Measurements from ENCODE around the gene ZNF227. TPM values are rescaled to one million over a fixed set of nuclear protein-coding genes. Genes with fewer than 3 reads are reported as not detected.
"Not testable (repeated sequence)": the region's sequence is repeated elsewhere in the genome, so short reads cannot be mapped to it uniquely, and the experiment has no call there.

ZNF227 gene
- total RNA-seq, 2 donors from 2014 or later, result 13.9 to 17.8 TPM

DNA sequence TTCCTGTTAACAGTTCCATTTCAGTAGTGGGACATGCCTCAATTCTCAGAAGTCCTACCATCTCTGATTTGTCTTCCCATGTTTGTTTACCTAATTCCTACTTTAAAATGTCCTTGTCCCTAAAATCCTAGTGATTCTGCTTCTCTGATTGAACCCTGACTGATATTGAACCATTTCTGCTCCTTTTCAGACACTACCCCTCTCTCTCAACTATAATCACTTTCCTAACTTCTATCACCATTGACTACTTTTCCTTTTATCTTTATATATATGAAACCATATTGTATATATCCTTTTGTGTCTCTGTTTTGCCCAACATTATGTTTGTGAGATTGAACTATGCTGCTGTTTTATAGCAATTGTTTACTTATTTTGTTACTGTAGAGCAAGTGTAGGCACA is 15.6 kb upstream of the ZNF227 start:
- Histone ChIP-seq H3K9me3 (peaks cover 6% of the 10 kb centered on the region), H3K36me3 (no peaks in the 10 kb centered on the region), H3K27me3 (replicated peaks; ENCODE audit: insufficient read depth) (no peaks in the 10 kb centered on the region), H3K4me3 (no peak overlapping the region), H3K4me1 (ENCODE audit: control insufficient read depth in 1 of 2, low read depth in 2 of 2) (no peaks in the 10 kb centered on the region), H3K27ac (no peak overlapping the region)
- DNase-seq (ENCODE audit: low spot score) (no peak), ATAC-seq (ENCODE audit: insufficient number of reproducible peaks, low FRiP score, low read depth) (no peak)
- TF ChIP-seq, protein P1, sequence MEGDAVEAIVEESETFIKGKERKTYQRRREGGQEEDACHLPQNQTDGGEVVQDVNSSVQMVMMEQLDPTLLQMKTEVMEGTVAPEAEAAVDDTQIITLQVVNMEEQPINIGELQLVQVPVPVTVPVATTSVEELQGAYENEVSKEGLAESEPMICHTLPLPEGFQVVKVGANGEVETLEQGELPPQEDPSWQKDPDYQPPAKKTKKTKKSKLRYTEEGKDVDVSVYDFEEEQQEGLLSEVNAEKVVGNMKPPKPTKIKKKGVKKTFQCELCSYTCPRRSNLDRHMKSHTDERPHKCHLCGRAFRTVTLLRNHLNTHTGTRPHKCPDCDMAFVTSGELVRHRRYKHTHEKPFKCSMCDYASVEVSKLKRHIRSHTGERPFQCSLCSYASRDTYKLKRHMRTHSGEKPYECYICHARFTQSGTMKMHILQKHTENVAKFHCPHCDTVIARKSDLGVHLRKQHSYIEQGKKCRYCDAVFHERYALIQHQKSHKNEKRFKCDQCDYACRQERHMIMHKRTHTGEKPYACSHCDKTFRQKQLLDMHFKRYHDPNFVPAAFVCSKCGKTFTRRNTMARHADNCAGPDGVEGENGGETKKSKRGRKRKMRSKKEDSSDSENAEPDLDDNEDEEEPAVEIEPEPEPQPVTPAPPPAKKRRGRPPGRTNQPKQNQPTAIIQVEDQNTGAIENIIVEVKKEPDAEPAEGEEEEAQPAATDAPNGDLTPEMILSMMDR (IDR thresholded peaks at IDR 0.05), result no peak

DNA sequence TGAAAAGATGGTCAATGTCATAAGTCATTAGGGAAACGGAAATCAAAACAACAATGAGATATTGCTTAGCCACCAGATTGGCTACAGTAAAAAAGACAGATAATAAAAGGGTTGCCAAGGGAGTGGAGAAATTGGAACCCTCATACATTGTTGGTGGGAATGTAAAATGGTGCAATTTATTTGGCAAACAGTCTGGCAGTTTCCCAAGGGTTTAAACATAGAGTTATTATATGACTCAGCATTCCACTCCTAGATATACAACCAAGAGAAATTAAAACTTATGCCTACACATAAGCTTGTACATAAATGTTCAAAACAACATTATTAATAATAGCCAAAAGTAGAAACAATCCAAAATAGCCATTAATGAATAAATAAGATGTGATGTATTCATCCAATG is 9.9 kb upstream of the ZNF227 start:
- H3K4me1 ChIP-seq (ENCODE audit: control insufficient read depth in 1 of 2, low read depth in 2 of 2), result no peaks in the 10 kb centered on the region
- no peak for DNase-seq (ENCODE audit: low spot score)
- TF ChIP-seq, protein P1 (IDR thresholded peaks at IDR 0.05), result no peak
- H3K36me3 ChIP-seq, result no peaks in the 10 kb centered on the region
- no peak overlapping the region for H3K4me3 ChIP-seq
- H3K9me3 ChIP-seq, result peaks cover 3% of the 10 kb centered on the region
- H3K27ac ChIP-seq, result no peak overlapping the region
- no peak for ATAC-seq (ENCODE audit: insufficient number of reproducible peaks, low FRiP score, low read depth)
- H3K27me3 ChIP-seq (replicated peaks; ENCODE audit: insufficient read depth), result no peaks in the 10 kb centered on the region

- TF ChIP-seq, protein P1 (IDR thresholded peaks at IDR 0.05), result no peak
- DNase-seq (ENCODE audit: low spot score) (no peak), ATAC-seq (ENCODE audit: insufficient number of reproducible peaks, low FRiP score, low read depth) (no peak)
- H3K4me3 ChIP-seq, result no peak overlapping the region
- H3K27ac ChIP-seq, result no peak overlapping the region
- H3K4me1 ChIP-seq (ENCODE audit: control insufficient read depth in 1 of 2, low read depth in 2 of 2), result no peaks in the 10 kb centered on the region
- no peaks in the 10 kb centered on the region for H3K36me3 ChIP-seq
- H3K9me3 ChIP-seq, result peaks cover 3% of the 10 kb centered on the region
- H3K27me3 ChIP-seq (replicated peaks; ENCODE audit: insufficient read depth), result no peaks in the 10 kb centered on the region
Measured at GRCh38 chr19:44202974-44203373, 9.4 kb upstream of the ZNF227 start.

DNA sequence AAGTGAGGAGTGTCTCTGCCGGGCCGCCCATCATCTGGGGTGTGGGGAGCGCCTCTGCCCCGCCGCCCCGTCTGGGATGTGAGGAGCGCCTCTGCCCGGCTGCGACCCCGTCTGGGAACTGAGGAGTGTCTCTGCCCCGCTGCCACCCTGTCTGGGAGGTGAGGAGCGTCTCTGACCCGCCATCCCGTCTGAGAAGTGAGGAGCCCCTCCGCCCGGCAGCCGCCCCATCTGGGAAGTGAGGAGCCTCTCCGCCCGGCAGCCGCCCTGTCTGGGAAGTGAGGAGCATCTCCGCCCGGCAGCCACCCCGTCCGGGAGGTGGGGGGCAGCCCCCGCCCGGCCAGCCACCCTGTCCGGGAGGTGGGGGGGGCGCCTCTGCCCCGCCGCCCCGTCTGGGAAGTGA is 8.5 kb upstream of the ZNF227 start:
- not testable (repeated sequence) for H3K27me3 ChIP-seq (replicated peaks; ENCODE audit: insufficient read depth); ATAC-seq (ENCODE audit: insufficient number of reproducible peaks, low FRiP score, low read depth); H3K27ac ChIP-seq; DNase-seq (ENCODE audit: low spot score); H3K9me3 ChIP-seq; H3K4me1 ChIP-seq (ENCODE audit: control insufficient read depth in 1 of 2, low read depth in 2 of 2); H3K36me3 ChIP-seq; H3K4me3 ChIP-seq

GRCh38 chr19:44204772-44205171 is 7.6 kb upstream of the ZNF227 start:
- Histone ChIP-seq H3K4me1 (ENCODE audit: control insufficient read depth in 1 of 2, low read depth in 2 of 2) (no peaks in the 10 kb centered on the region), H3K27me3 (replicated peaks; ENCODE audit: insufficient read depth) (no peaks in the 10 kb centered on the region), H3K9me3 (peaks cover 3% of the 10 kb centered on the region), H3K4me3 (no peak overlapping the region), H3K27ac (no peak overlapping the region), H3K36me3 (no peaks in the 10 kb centered on the region)
- no peak for ATAC-seq (ENCODE audit: insufficient number of reproducible peaks, low FRiP score, low read depth)
- DNase-seq (ENCODE audit: low spot score), result no peak
- TF ChIP-seq, protein P1 (IDR thresholded peaks at IDR 0.05), result no peak

GRCh38 chr19:44207126-44207803 is 5.1 kb upstream of the ZNF227 start:
- peak; percentile 36 for DNase-seq (ENCODE audit: low spot score)
- no peaks in the 10 kb centered on the region for H3K4me1 ChIP-seq (ENCODE audit: control insufficient read depth in 1 of 2, low read depth in 2 of 2)
- no peaks in the 10 kb centered on the region for H3K27me3 ChIP-seq (replicated peaks; ENCODE audit: insufficient read depth)
- peak overlapping the region; percentile 70 to 82 for H3K27ac ChIP-seq
- peaks cover 3% of the 10 kb centered on the region for H3K9me3 ChIP-seq
- TF ChIP-seq, protein P1 (IDR thresholded peaks at IDR 0.05), result no peak
- peak overlapping the region; percentile 76 for H3K4me3 ChIP-seq
- no peaks in the 10 kb centered on the region for H3K36me3 ChIP-seq
- ATAC-seq (ENCODE audit: insufficient number of reproducible peaks, low FRiP score, low read depth), result no peak
